GM19193 (cell line): ENCODE results near the gene SERTM2.

Experiments used
- POLR2A ChIP-seq: IDR thresholded peaks from 4 replicates; pipeline ENCODE4 v1.6.1; 2011; ENCODE audit not compliant: insufficient read depth, insufficient read length; ENCODE audit errors: extremely low read depth

Gene SERTM2

GRCh38 chrX:111520506-111520905 is 9.1 kb downstream of the SERTM2 start:
- TF ChIP-seq POLR2A, result no peak

GRCh38 chrX:111521169-111521568 is 9.7 kb downstream of the SERTM2 start:
- TF ChIP-seq POLR2A, result no peak

- no peak for TF ChIP-seq POLR2A
These were observed 31.8 kb downstream of the SERTM2 start for GRCh38 chrX:111543212-111543741.

- no peak for TF ChIP-seq POLR2A
These were observed 44.0 kb downstream of the SERTM2 start for GRCh38 chrX:111555406-111555958.

- TF ChIP-seq POLR2A, result no peak
These were observed 49.4 kb downstream of the SERTM2 start for GRCh38 chrX:111560801-111561200.

GRCh38 chrX:111561851-111562250 is 50.4 kb downstream of the SERTM2 start:
- TF ChIP-seq POLR2A, result no peak

GRCh38 chrX:111567542-111568255 is 56.3 kb downstream of the SERTM2 start:
- no peak for TF ChIP-seq POLR2A

- TF ChIP-seq POLR2A, result no peak
These were observed 56.9 kb downstream of the SERTM2 start for GRCh38 chrX:111568354-111568753.

- TF ChIP-seq POLR2A, result no peak
These were observed 57.4 kb downstream of the SERTM2 start for GRCh38 chrX:111568817-111569216.
